Upper lobe of right lung (tissue), 1 donor: Measurements from ENCODE around the gene TMEM31. TPM values are rescaled to one million over a fixed set of nuclear protein-coding genes. Genes with fewer than 3 reads are reported as not detected.

ENCODE experiments used
- ATAC-seq: fragments of 200-7000 bp; cut with Tn5 transposase; one replicate; pipeline ENCODE4 v1.9.1; 2020; ENCODE audit warnings: mild to moderate bottlenecking, moderate library complexity
- DNase-seq: peaks from one replicate; pipeline ENCODE4 v3.0.0-alpha.2; 2020
- H3K27ac ChIP-seq: fragments of 200-600 bp; one replicate; pipeline ENCODE4 v1.8.0; 2022
- H3K27me3 ChIP-seq: fragments of 200-600 bp; one replicate; pipeline ENCODE4 v1.8.0; 2022; ENCODE audit warnings: mild to moderate bottlenecking
- H3K36me3 ChIP-seq: fragments of 200-600 bp; one replicate; pipeline ENCODE4 v1.8.0; 2022
- H3K4me1 ChIP-seq: fragments of 200-600 bp; one replicate; pipeline ENCODE4 v1.8.0; 2022
- H3K4me3 ChIP-seq: fragments of 200-600 bp; one replicate; pipeline ENCODE4 v1.8.0; 2022; ENCODE audit warnings: mild to moderate bottlenecking
- H3K9me3 ChIP-seq: fragments of 200-600 bp; one replicate; pipeline ENCODE4 v1.8.0; 2022
- intact Hi-C: fragments of 100-400 bp; cut with DNase I; formaldehyde crosslinking; loops from one replicate; pipeline ENCODE4 v1.11.0; 2022
- long read RNA-seq: library from polyadenylated mRNA; unstranded; transcript quantifications from one replicate; pipeline ENCODE4 v2.0.0, GENCODE V29; 2021
- total RNA-seq: library from RNA; stranded (reverse); fragmentation: NEBNext Ultra II Directional; extraction: Animal tissue kit (Norgen Biotek cat#: 25700); gene quantifications from one replicate; pipeline ENCODE4 v1.2.1, GENCODE V29; 2021
- TF ChIP-seq, protein P1 (sequence below): fragments of 200-600 bp; IDR thresholded peaks from one replicate; pipeline ENCODE4 v1.8.0; 2022; ENCODE audit warnings: antibody characterized with exemption
- donor health status: DM: no; HTN: yes; CAD: no; lungs with severe emphysema.

Gene TMEM31, protein sequence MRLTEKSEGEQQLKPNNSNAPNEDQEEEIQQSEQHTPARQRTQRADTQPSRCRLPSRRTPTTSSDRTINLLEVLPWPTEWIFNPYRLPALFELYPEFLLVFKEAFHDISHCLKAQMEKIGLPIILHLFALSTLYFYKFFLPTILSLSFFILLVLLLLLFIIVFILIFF
- not detected for total RNA-seq
- long read RNA-seq: 0 reads

- intact Hi-C loops: no loop called here
- Histone ChIP-seq H3K27ac (no peak within 1 kb of the TSS), H3K9me3 (no peaks in the 10 kb centered on the region), H3K4me1 (no peaks in the 10 kb centered on the region), H3K27me3 (no peaks in the 10 kb centered on the region), H3K36me3 (no peaks in the 10 kb centered on the region), H3K4me3 (no peak within 1 kb of the TSS)
- DNase-seq (no peak), ATAC-seq (no peak)
- TF ChIP-seq, protein P1, sequence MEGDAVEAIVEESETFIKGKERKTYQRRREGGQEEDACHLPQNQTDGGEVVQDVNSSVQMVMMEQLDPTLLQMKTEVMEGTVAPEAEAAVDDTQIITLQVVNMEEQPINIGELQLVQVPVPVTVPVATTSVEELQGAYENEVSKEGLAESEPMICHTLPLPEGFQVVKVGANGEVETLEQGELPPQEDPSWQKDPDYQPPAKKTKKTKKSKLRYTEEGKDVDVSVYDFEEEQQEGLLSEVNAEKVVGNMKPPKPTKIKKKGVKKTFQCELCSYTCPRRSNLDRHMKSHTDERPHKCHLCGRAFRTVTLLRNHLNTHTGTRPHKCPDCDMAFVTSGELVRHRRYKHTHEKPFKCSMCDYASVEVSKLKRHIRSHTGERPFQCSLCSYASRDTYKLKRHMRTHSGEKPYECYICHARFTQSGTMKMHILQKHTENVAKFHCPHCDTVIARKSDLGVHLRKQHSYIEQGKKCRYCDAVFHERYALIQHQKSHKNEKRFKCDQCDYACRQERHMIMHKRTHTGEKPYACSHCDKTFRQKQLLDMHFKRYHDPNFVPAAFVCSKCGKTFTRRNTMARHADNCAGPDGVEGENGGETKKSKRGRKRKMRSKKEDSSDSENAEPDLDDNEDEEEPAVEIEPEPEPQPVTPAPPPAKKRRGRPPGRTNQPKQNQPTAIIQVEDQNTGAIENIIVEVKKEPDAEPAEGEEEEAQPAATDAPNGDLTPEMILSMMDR: no peak
These were observed at the start of gene TMEM31 for GRCh38 chrX:103710609-103711008. Gene TMEM31, plus strand, starts transcription at chrX:103710909. Its CDS starts 1,350 bp downstream, at chrX:103712259.

DNA sequence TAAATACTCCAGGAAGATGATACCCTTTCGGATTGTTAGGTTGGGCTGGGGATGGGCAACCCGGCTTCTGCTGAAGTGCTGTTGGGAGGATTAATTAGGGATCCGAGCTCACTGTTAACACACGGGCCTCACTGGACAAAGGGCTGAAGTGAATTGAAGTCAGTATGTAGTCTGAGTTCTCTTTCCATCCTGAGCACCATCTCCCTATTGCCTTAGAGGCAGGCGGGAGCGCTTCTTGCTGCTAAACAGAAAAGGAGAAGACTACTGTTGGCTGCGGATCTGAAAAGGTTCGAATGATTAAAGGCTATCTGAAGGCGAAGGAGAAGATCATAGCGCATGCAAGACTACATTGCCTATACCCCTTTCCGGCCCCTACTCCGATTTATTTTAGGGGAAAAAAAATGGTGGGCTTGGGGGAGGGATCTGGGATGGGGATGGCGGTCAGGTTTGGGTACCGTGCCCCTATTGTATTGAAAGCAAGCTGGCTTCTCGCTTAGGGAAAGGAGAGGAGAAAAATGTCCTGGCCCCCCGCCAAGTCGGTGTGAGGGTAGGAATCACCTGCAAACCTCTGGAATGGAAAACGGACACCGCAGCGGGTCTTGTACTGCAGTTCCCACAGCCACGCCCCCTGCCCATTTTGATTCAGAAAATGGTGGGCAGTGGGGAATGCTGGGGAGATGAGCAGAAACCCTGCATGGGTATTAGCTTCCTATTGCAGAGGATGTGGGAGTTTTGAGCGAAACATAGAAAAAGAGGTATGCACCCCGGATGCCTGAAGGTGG is 46.5 kb upstream of the TMEM31 start:
- ATAC-seq: no peak
- DNase-seq: no peak
- intact Hi-C loops: no loop called here
- Histone ChIP-seq H3K4me1 (no peaks in the 10 kb centered on the region), H3K27me3 (no peaks in the 10 kb centered on the region), H3K36me3 (no peaks in the 10 kb centered on the region), H3K27ac (no peak overlapping the region), H3K4me3 (no peak overlapping the region), H3K9me3 (no peaks in the 10 kb centered on the region)
- TF ChIP-seq, protein P1: no peak

GRCh38 chrX:103666202-103667107 is 44.3 kb upstream of the TMEM31 start:
- no peaks in the 10 kb centered on the region for H3K27me3 ChIP-seq
- DNase-seq (no peak), ATAC-seq (no peak)
- intact Hi-C loops: no loop called here
- no peak overlapping the region for H3K27ac ChIP-seq
- no peak overlapping the region for H3K4me3 ChIP-seq
- no peaks in the 10 kb centered on the region for H3K36me3 ChIP-seq
- no peaks in the 10 kb centered on the region for H3K9me3 ChIP-seq
- TF ChIP-seq, protein P1: no peak
- H3K4me1 ChIP-seq: no peaks in the 10 kb centered on the region

- Histone ChIP-seq H3K4me1 (no peaks in the 10 kb centered on the region), H3K9me3 (no peaks in the 10 kb centered on the region), H3K27ac (no peak overlapping the region), H3K27me3 (no peaks in the 10 kb centered on the region), H3K4me3 (no peak overlapping the region), H3K36me3 (no peaks in the 10 kb centered on the region)
- intact Hi-C loops: no loop called here
- TF ChIP-seq, protein P1: no peak
- no peak for ATAC-seq
- DNase-seq: no peak
These were observed 41.0 kb upstream of the TMEM31 start for GRCh38 chrX:103669745-103670144.

GRCh38 chrX:103674531-103675454 is 35.9 kb upstream of the TMEM31 start:
- no peaks in the 10 kb centered on the region for H3K4me1 ChIP-seq
- DNase-seq (no peak), ATAC-seq (no peak)
- H3K36me3 ChIP-seq: peaks cover 39% of the 10 kb centered on the region
- TF ChIP-seq, protein P1: no peak
- H3K27ac ChIP-seq: no peak overlapping the region
- no peaks in the 10 kb centered on the region for H3K27me3 ChIP-seq
- intact Hi-C loops: no loop called here
- no peaks in the 10 kb centered on the region for H3K9me3 ChIP-seq
- no peak overlapping the region for H3K4me3 ChIP-seq
